ENCODE data around the gene IL1RL1.

Gene IL1RL1

DNA sequence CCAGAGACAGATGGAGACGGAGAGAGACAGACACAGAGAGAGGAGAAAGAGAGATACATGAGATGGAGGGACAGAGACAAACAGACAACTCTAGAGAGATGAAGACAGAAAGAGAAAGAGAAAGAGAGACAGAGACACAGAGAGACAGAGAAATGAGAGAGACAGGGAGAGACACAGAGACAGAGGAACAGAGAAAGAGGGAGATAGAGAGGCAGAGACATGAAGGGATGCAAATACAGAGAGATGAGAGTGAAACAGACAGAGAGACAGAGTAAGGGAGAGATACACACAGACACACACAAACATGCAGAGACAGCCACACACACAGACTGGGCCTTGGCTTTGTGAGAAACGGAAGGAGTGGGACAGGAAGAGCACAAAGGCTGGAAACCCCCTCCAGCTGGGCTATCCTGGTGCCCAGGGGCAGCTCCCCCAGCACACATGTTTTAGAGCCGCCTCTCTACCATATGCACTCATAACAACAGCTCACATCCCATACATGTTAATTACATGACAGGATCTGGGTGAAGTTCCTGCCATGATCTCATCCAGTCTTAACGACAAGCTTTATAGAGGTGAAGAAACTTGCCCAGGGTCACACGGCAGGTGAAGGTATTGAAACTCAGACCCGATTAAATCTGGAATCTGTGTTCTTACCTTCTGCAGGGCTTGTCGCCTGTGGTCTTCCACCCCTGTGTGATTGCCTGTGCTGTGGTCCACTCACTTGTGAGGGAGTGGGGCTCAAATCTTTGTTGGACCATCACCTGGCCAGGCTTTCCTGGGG, 76.6 kb downstream of the IL1RL1 start:
- Mint-ChIP-seq H3K4me3 (no peak overlapping the region), H3K9me3 (peaks cover 21% of the 10 kb centered on the region), H3K36me3 (ENCODE audit: low read depth) (peaks cover 78% of the 10 kb centered on the region), H3K27me3 (ENCODE audit: low read depth) (no peaks in the 10 kb centered on the region), H3K4me1 (ENCODE audit: low read depth) (peaks cover 32% of the 10 kb centered on the region), H3K27ac (peak overlapping the region; percentile 28)

DNA sequence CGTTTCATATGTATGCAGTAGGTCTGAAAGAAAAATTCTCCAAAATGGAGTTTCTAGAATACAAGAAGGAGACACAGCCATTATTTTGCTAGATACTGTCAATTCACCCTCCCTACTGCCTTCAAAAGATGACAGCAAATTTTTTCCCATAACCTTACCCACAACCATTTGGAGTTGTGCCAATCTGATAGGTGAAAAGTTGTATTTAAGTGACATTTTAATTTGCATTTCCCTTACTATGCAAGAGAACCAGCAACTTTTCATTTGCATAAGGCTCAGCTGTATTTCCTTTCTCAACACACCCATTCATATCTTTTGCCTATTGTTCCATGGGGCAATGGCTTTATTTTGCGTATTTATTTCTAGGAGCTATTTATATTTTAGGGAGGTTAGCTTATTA, 80.2 kb downstream of the IL1RL1 start:
- no peak overlapping the region for H3K4me3 Mint-ChIP-seq
- H3K27me3 Mint-ChIP-seq (ENCODE audit: low read depth) = no peaks in the 10 kb centered on the region
- peaks cover 28% of the 10 kb centered on the region for H3K4me1 Mint-ChIP-seq (ENCODE audit: low read depth)
- H3K36me3 Mint-ChIP-seq (ENCODE audit: low read depth) = peaks cover 67% of the 10 kb centered on the region
- H3K27ac Mint-ChIP-seq = no peak overlapping the region
- no peaks in the 10 kb centered on the region for H3K9me3 Mint-ChIP-seq

DNA sequence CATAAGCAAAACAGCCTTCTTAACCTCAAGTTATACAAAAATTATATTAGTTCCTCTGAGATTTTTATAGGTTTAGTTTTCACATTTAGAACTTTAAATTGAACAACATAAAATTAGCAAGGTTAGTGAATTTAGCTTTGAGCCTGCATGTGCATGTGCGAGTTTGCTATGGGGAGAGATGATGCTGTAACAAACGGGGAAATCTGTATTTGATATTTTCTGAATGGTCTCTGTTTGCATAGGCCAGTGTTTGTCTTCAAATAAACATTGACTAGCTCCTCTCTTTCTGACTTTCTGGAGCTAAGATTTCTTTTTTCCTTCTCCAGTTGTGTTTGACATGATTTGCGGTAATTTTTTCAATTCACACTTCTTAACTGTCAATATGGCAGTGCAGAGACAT, 80.7 kb downstream of the IL1RL1 start:
- Mint-ChIP-seq H3K27me3 (ENCODE audit: low read depth) (no peaks in the 10 kb centered on the region), H3K27ac (no peak overlapping the region), H3K9me3 (no peaks in the 10 kb centered on the region), H3K4me1 (ENCODE audit: low read depth) (peaks cover 26% of the 10 kb centered on the region), H3K36me3 (ENCODE audit: low read depth) (peaks cover 67% of the 10 kb centered on the region), H3K4me3 (no peak overlapping the region)

DNA sequence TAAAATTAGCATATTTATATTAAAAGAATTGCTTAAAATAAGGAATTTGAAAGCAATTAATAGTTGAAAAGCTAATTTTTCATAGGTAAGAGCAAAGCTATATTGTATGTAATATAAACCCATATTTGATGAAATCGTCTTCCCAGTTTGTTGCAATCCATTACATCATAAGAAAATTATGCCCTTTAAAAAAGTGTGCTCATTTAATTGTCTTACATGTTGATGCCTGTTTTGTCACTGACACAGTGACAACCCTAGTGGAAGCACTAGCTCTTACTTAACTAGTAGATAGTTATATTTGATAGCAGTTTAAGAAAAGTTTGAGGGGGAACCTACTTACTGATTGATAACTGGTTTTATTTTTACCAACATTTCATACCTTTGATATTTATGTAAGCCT, 81.6 kb downstream of the IL1RL1 start:
- Mint-ChIP-seq H3K27me3 (ENCODE audit: low read depth) (no peaks in the 10 kb centered on the region), H3K36me3 (ENCODE audit: low read depth) (peaks cover 62% of the 10 kb centered on the region), H3K27ac (no peak overlapping the region), H3K9me3 (no peaks in the 10 kb centered on the region), H3K4me1 (ENCODE audit: low read depth) (peaks cover 18% of the 10 kb centered on the region), H3K4me3 (no peak overlapping the region)

DNA sequence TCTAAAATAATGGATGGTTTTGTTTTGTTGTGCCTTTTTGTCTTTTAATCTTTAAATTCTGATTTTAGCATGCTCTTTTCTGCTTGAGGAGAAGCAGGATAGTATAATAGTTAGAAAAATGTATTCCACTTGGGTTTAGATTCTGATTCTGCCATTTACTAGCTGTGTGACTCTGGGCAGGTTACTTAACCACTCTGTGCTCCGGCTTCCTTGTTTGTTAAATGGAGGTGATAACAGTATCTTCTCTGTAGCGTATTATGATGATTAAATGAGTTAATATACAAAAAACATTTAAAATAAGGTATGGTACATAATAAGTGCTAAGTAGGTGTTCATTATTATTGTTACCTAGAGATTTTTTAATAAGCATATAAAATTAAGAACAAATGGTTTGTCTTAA, 84.6 kb downstream of the IL1RL1 start:
- H3K4me1 Mint-ChIP-seq (ENCODE audit: low read depth) = peaks cover 25% of the 10 kb centered on the region

DNA sequence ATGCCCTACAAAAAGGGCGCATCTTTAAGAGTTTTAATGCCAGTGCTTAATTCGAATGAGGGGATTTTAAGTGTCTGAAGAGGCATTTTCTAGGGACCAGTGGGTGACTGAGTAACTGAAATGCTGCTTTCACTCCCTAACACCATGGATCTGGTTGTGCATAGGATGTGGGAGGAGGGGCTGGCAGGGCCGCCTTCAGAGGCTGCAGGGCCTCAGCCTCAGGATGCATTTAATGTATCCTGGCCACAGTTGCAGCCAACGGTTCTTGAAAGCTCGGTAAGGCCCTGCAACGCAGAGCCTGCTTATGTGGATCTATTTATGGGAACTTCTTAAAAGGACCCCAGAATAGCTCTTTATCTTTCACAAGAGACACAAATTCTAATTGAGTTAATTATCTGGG, 85.8 kb downstream of the IL1RL1 start:
- no peak overlapping the region for H3K27ac Mint-ChIP-seq

More for the DNA sequence above, 84.6 kb downstream of the IL1RL1 start:
- H3K9me3 Mint-ChIP-seq = no peaks in the 10 kb centered on the region
- no peak overlapping the region for H3K4me3 Mint-ChIP-seq
- no peak overlapping the region for H3K27ac Mint-ChIP-seq
- H3K27me3 Mint-ChIP-seq (ENCODE audit: low read depth) = no peaks in the 10 kb centered on the region
- H3K36me3 Mint-ChIP-seq (ENCODE audit: low read depth) = peaks cover 58% of the 10 kb centered on the region

DNA sequence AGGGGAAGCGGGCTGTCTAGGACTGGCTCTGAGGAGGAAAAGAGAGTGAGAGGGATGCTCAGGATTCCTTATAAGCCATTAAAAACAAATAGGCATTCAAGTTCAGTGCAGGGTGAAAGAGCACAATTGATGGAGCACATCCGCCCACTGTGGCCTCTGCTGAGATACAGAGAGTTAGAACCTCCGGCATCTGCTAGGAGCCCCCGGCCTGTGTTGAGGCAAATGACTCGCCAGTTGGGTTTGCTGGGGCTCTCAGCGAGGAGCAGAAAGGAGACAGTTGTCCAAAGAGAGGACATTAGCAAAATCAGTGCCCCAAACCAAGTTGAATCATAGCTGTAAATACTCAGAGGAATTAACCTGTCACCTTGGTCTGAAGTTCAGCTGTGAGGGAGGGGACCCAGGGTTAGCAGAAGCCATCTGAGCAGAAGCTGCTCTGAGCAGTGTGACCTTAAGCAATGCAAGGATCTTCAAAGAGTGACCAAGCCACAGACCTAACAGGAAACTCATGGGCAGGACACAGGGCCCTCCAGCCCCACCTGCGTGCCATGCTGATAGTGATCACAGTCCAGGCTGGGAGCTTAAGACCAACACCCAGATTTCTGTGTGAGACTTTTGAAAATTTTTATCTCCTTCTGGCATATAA, 88.3 kb downstream of the IL1RL1 start:
- Mint-ChIP-seq H3K27me3 (ENCODE audit: low read depth) (no peaks in the 10 kb centered on the region), H3K4me1 (ENCODE audit: low read depth) (peaks cover 22% of the 10 kb centered on the region), H3K9me3 (no peaks in the 10 kb centered on the region), H3K4me3 (no peak overlapping the region), H3K36me3 (ENCODE audit: low read depth) (peaks cover 32% of the 10 kb centered on the region), H3K27ac (no peak overlapping the region)

More for the DNA sequence above, 85.8 kb downstream of the IL1RL1 start:
- Mint-ChIP-seq H3K9me3 (no peaks in the 10 kb centered on the region), H3K4me3 (no peak overlapping the region), H3K27me3 (ENCODE audit: low read depth) (no peaks in the 10 kb centered on the region), H3K4me1 (ENCODE audit: low read depth) (peaks cover 24% of the 10 kb centered on the region), H3K36me3 (ENCODE audit: low read depth) (peaks cover 49% of the 10 kb centered on the region)

DNA sequence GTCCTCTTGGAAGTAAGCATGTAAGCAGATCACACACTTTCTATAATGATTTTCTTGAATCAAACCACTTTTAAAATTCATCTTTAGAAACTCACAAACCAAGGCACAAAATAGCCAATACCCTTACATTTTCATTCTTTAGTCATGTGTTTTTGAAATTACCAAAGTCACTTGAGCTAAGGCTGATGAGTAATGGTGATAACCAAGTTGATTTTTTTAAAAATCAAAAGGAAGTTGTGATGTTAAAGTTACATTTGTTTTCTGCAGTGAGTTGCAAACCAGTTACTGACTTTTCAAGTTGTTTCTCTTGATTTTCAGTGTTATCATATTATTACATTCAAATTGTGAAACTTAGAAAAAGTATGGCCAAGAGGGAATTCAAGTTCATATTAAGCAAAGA, 90.1 kb downstream of the IL1RL1 start:
- H3K27ac Mint-ChIP-seq = peak overlapping the region; percentile 66
- peaks cover 22% of the 10 kb centered on the region for H3K4me1 Mint-ChIP-seq (ENCODE audit: low read depth)
- peaks cover 26% of the 10 kb centered on the region for H3K36me3 Mint-ChIP-seq (ENCODE audit: low read depth)
- H3K9me3 Mint-ChIP-seq = no peaks in the 10 kb centered on the region
- no peak overlapping the region for H3K4me3 Mint-ChIP-seq
- no peaks in the 10 kb centered on the region for H3K27me3 Mint-ChIP-seq (ENCODE audit: low read depth)
